Glomerular endothelial cell (primary cell): Measurements from ENCODE around the gene HOGA1. TPM values are rescaled to one million over a fixed set of nuclear protein-coding genes. Genes with fewer than 3 reads are reported as not detected.

Experiments
- DNase-seq: peaks from one replicate; pipeline ENCODE4 v3.0.0-alpha.2; 2011; ENCODE audit warnings: low read depth, low spot score; ENCODE audit errors: extremely low read depth
- total RNA-seq: library from RNA; depleted of rRNA; stranded (reverse); fragments of >200 nt; gene quantifications from 2 replicates; pipeline ENCODE4 v1.2.3, GENCODE V29; 2015

The HOGA1 gene
- total RNA-seq, 1 donor from 2014 or later, result 0.12 TPM

DNA sequence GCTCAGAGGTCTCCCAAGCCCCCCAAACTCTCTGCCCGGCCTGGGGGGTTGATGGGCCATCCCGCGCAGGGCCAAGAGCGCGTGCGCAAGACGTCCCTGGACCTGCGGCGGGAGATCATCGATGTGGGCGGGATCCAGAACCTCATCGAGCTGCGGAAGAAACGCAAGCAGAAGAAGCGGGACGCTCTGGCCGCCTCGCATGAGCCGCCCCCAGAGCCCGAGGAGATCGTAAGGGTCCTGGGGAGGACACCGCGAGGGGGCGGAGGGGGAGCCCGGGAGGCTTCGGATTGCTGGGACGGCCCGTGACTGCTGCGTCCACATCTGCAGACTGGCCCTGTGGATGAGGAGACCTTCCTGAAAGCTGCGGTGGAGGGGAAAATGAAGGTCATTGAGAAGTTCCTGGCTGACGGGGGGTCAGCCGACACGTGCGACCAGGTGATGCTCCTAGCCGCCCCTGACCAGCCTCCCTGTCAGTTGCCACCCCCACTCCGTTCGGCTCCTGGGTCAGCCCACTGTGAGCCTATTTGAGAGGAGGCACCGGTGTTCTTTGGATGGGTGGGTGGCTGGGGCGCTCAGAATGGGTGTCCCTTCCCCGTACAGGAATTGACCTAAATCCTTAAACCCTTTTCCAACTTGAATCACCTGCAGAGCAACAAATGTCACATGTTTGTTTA is 5.9 kb upstream of the HOGA1 start:
- no peak for DNase-seq

- no peak for DNase-seq
Observed at GRCh38 chr10:97580421-97581367, 3.5 kb upstream of the HOGA1 start.

GRCh38 chr10:97582169-97582568 is 2.0 kb upstream of the HOGA1 start:
- no peak for DNase-seq

- no peak for DNase-seq
Observed at GRCh38 chr10:97583476-97583875, 713 bp upstream of the HOGA1 start.

DNA sequence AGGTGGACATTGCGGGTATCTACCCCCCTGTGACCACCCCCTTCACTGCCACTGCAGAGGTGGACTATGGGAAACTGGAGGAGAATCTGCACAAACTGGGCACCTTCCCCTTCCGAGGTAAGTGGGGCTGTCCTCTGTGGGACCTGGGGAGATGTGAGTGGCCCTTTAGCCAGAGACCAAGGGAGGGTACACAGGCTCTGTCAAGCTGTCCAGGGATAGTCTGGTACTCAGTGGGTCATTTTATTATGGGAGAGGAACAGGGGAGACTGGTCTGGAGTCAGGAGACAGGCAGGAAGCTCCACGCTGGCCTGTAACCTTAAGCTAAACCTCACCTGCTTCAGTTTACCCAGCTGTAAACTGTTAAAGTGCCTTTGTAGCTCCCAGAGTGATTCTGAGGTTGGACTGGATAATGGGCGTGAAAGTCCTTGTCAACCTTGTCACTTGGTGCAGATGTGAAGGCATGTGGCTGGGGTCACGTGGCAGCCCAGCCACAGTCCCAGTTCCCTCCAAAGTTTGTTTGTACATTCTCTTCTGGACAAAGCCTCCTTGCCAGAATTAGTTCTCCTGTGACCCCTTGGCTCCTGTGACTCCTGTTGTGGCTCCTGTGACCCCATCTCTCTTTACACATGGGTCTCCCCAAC is 729 bp downstream of the HOGA1 start:
- no peak for DNase-seq

DNA sequence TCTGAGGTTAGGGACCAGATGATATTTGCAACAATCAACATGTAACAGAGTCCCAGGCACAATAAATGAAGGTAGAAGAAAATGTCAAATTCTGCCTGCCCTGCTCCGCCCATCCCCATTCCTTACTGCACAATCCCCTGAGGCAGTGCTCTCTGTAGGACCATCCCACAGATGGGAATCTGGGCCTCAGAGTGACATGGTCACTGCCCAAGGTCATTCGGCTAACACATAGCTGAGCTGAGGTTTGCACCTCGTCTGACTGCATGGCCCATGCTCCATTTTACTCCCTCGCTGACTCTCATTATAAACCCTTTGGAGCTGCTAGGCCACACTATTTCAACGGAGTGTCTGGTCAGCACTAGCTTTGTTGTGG is 1.2 kb downstream of the HOGA1 start:
- no peak for DNase-seq

DNA sequence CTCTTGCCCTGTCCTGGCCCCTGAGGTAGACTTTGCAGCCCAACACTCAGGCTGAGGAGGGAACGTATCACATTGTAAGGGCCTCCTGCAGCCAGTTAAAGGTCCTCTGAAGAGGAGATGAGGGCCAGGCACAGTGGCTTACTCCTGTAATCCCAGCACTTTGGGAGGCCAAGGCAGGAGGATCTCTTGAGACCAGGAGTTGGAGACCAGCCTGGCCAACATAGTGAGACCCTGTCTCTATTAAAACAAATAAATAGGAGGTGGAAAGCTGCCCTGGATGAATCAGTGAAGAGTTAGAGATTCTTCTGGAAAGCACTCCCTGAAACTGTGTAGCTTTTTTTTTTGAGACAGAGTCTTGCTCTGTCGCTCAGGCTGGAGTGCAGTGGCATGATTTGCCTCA is 3.0 kb downstream of the HOGA1 start:
- DNase-seq, result no peak

DNA sequence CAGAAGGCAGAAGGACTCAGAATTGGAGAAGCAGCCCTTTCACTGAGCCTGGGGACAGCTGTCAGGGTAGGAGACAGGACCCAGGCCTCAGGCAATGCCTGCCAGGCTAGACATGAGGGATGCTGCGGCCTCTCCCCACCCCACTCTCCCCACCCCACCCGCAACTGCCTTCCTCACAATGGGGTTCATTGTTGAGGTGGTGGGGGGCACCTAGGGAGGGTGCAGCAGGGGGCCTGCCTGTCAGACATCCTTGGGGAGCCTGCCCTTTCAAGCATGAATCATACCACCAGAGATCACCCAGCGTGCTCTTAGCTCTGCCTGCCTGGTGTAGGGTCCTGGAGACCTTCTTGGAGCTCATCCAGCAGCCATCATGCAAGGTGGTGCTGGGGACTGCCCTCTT is 5.3 kb downstream of the HOGA1 start, which contains the start of gene C10orf62:
C10orf62 (plus strand) TSS at position 243 of the 400 bp plus-strand sequence. CDS start 177 bp downstream, outside the sequence.
- DNase-seq, result no peak

GRCh38 chr10:97590082-97590747 is 6.0 kb downstream of the HOGA1 start:
- DNase-seq, result no peak

- DNase-seq, result no peak
Observed at GRCh38 chr10:97590748-97591495, 6.7 kb downstream of the HOGA1 start.

DNA sequence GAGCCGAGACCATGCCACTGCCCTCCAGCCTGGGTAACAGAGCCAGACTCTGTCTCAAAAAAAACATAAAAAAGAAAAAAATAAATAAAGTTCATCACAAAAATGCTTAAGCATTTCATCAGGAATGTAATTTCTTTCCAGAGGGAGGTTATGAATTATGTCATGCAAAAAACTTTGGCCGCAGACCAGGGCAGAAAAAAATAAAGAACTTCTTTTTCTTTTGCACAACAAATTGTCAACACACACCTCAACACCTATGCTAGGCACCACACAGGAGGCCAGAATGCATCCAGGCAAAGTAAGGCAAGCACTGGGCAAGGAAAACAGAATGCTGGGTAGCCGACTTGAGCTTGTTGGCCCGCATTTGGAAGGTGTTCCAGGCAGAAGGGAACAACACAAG is 9.2 kb downstream of the HOGA1 start:
- DNase-seq, result no peak

DNA sequence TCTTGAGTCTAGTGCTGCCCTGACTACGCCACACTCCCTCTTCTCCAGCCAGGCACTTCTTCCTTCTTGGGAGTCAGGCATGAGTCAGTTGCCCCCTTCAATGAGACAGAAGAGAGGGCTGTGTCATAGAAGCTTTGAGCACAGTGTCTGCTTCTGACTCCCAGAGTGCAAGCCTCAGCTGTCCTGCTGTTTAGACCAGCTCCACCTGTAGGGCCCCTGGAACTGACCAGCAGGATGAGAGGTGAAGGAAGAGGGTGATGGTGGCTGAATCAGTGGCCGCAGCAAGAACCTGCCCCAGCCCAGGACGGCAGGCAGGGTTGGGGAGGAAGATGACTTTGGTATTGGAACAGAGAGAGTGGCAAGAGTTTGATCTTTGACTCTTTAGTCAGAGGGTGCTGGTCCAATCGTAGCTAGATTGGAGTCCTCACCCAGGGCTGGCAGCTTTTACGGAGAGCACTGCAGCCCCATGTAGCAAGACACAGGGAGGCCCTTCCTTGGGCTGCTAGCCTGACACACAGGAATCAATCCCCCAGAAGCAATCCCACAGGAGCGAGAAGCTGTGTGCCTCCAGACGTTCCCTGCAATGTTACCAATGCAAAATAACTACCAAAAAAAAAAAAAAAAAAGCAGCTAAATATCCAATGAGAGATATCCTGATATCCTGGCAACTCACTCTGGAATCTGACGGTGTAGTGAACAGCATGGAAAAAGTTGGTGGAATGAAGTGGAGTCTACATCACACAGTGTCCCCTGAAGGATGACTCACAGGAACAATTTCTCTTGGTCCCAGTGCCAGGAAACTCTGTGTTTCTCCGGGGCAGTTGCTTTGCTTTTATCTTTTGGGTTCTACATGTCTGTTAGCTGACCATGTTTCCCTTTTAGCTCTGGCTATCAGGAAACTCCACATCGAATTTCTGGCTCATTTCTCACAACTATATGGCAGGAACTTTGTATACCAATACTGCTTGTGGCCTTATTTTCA is 12.2 kb downstream of the HOGA1 start:
- DNase-seq, result peak; percentile 93

GRCh38 chr10:97597778-97598177 is 13.6 kb downstream of the HOGA1 start:
- DNase-seq, result no peak

- DNase-seq, result no peak
Observed at GRCh38 chr10:97598407-97599271, 14.4 kb downstream of the HOGA1 start.

DNA sequence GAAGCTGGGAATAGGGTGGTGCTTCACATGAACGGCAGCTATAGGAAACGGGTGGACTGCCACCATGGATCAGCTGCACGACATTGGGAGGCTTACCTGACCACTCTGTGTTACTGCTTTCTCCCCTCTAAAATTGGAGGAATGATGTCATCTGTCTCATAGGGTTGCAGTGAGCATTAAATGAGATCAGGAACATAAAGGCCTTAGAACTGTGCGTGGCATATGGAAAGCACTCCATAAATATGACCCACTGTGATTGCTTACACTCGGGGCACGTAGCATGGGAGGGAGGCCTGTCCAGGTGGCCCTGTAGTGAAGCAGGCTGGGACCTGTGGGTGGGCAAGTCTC is 15.1 kb downstream of the HOGA1 start:
- DNase-seq, result no peak

GRCh38 chr10:97600616-97601015 is 16.4 kb downstream of the HOGA1 start:
- no peak for DNase-seq

DNA sequence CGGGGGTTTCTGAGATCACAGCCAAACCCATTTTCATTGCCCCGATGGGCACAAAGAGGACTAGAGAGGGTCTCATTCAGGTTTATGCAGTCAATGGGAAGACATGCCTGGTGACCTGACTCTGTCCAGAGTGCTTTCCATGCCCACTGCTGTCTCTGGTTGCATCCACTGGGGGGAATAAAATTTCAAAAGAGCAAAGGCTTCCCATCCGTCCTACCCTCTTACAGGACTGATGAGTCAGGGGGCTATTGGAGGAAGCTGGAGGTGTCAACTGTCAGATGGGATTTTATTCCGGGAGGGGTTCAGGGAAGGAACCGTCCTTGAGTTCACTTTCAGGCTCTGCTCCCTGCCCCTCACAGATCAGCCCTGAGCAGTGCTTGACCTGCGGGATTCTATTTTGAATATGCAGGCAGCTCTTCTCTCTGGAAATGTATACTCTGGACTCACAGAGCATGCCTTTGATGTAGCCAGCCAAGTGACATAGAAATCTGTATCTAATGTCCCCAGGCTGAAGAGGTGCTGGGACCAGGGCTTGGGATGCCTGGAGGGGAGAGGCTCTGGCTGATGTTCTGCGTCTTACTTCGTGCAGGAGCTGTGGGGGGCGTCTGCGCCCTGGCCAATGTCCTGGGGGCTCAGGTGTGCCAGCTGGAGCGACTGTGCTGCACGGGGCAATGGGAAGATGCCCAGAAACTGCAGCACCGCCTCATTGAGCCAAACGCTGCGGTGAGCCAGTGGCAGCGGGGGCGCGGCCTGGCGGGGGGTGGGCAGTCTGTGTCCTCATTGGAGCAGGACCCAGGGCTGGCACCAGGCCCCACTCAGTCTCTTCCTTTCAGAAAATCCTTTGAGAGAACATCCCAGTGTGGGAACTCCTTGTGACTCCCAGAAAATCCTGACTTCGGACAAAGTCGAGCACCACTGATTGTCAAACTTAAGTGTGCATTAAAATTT is 17.4 kb downstream of the HOGA1 start:
- no peak for DNase-seq
